ENCODE data around the gene FOXO3. TPM values are rescaled to one million over a fixed set of nuclear protein-coding genes. Genes with fewer than 3 reads are reported as not detected.

The FOXO3 gene
- total RNA-seq, 1 experiment from 2014 or later = 22.1 TPM

DNA sequence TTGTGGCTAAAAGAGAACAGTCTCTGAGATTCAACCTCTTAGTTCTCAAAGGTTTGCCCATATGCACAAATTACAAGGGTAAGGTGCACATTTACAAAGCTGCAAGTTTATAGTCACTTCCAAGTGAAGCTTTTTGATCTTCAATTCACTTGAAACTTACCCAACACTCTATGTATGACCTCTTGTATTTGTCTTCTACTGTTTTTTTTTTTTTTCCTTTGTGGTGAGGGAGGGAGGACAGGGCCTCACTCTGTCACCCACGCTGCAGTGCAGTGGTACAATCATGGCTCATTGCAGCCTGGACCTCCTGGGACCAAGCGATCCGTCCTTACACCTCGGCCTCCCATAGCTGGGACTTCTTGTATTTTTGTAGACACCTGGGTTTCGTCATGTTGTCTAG, 4.5 kb upstream of the FOXO3 start:
- H3K36me3 Mint-ChIP-seq (ENCODE audit: insufficient read depth in 1 of 3, low read depth in 3 of 3) = no peaks in the 10 kb centered on the region
- no peaks in the 10 kb centered on the region for H3K9me3 ChIP-seq (ENCODE audit: control insufficient read depth, low read depth, low read length)
- no CpG with 5 or more reads among the region's 5 CpGs for WGBS (ENCODE audit: extremely low coverage, insufficient read length, low lambda C conversion rate)
- H3K27ac ChIP-seq (ENCODE audit: insufficient read length, low read depth, low read length) = no peak overlapping the region
- no peak overlapping the region for H3K4me2 ChIP-seq (ENCODE audit: insufficient read depth, insufficient read length, low read length)
- no peak overlapping the region for H3K27ac Mint-ChIP-seq
- H3K27me3 Mint-ChIP-seq (ENCODE audit: low read depth) = peaks cover 40% of the 10 kb centered on the region
- H3K9me3 Mint-ChIP-seq = no peaks in the 10 kb centered on the region; a peak in 1 of 5 replicates
- no peaks in the 10 kb centered on the region for H3K79me2 ChIP-seq (ENCODE audit: insufficient read depth, low read length)
- H3K4me1 Mint-ChIP-seq = peaks cover 8 to 11% of the 10 kb centered on the region in 2 experiments
- no peak overlapping the region for H3T11ph ChIP-seq (ENCODE audit: low read length)
- H2BK15ac ChIP-seq (ENCODE audit: low read depth, low read length) = no peak overlapping the region
- H4K8ac ChIP-seq (replicated peaks; ENCODE audit: insufficient read length, low read depth, low read length) = no peak overlapping the region
- peaks cover 2% of the 10 kb centered on the region for H4K20me1 ChIP-seq (ENCODE audit: control insufficient read depth, insufficient read depth, insufficient read length)
- H3K18ac ChIP-seq (ENCODE audit: insufficient read length, low read depth, low read length) = no peak overlapping the region
- no peak overlapping the region for H2BK120ac ChIP-seq (ENCODE audit: low read depth, low read length, poor library complexity, severe bottlenecking)
- no peak overlapping the region for H4K91ac ChIP-seq (ENCODE audit: insufficient read length, low read depth, low read length)
- no peak for DNase-seq
- no peak overlapping the region for H2BK20ac ChIP-seq (ENCODE audit: low read depth, low read length, poor library complexity, severe bottlenecking)
- peaks cover 14% of the 10 kb centered on the region for H3K23me2 ChIP-seq (ENCODE audit: insufficient read length, low read depth, low read length, poor library complexity, severe bottlenecking)
- H4K5ac ChIP-seq (ENCODE audit: insufficient read length, low read depth, low read length) = no peak overlapping the region
- H2AFZ ChIP-seq (ENCODE audit: low read length) = no peak overlapping the region
- no peak overlapping the region for H3K4ac ChIP-seq (ENCODE audit: low read depth, low read length)
- H2BK12ac ChIP-seq (ENCODE audit: insufficient read length, low read depth, low read length) = no peak overlapping the region
- no peak overlapping the region for H3K56ac ChIP-seq (ENCODE audit: insufficient read length, low read depth, low read length)
- no peak overlapping the region for H2AK5ac ChIP-seq (ENCODE audit: insufficient read length, low read length)
- TF ChIP-seq, protein P1, sequence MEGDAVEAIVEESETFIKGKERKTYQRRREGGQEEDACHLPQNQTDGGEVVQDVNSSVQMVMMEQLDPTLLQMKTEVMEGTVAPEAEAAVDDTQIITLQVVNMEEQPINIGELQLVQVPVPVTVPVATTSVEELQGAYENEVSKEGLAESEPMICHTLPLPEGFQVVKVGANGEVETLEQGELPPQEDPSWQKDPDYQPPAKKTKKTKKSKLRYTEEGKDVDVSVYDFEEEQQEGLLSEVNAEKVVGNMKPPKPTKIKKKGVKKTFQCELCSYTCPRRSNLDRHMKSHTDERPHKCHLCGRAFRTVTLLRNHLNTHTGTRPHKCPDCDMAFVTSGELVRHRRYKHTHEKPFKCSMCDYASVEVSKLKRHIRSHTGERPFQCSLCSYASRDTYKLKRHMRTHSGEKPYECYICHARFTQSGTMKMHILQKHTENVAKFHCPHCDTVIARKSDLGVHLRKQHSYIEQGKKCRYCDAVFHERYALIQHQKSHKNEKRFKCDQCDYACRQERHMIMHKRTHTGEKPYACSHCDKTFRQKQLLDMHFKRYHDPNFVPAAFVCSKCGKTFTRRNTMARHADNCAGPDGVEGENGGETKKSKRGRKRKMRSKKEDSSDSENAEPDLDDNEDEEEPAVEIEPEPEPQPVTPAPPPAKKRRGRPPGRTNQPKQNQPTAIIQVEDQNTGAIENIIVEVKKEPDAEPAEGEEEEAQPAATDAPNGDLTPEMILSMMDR (conservative IDR thresholded peaks at IDR 0.05) = no peak
- H2BK5ac ChIP-seq (ENCODE audit: insufficient read length, low read length) = no peak overlapping the region
- no peak overlapping the region for H3K9ac ChIP-seq (ENCODE audit: extremely low read depth, insufficient read length, low read length)
- H3K27me3 ChIP-seq (ENCODE audit: insufficient read depth, low read length) = no peaks in the 10 kb centered on the region; the same call in 1 of the 2 replicates
- H3K79me1 ChIP-seq (ENCODE audit: insufficient read depth, low read depth, low read length, poor library complexity, severe bottlenecking) = no peaks in the 10 kb centered on the region
- no peak overlapping the region for H3K14ac ChIP-seq (ENCODE audit: insufficient read depth, low read length)
- 0 out of 5 replicates have a peak overlapping the region, but pooled peaks of 1 of the 2 experiments have one; percentile 82 for H3K4me3 Mint-ChIP-seq
- no peak overlapping the region for H3K23ac ChIP-seq (ENCODE audit: insufficient read length, low read depth, low read length)
- H3K4me1 ChIP-seq (ENCODE audit: insufficient read depth, low read length) = no peaks in the 10 kb centered on the region
